ENCODE results near the gene PIP4K2A. TPM values are rescaled to one million over a fixed set of nuclear protein-coding genes. Genes with fewer than 3 reads are reported as not detected.
A peak's percentile ranks its signal among the peaks of the same experiment; 100 is the strongest.
"Not testable (repeated sequence)": the region's sequence is repeated elsewhere in the genome, so short reads cannot be mapped to it uniquely, and the experiment has no call there.

Gene PIP4K2A
- total RNA-seq, 1 experiment from 2014 or later, result 40.5 TPM

- DNase-seq (ENCODE audit: low read depth), result no peak
Measured at GRCh38 chr10:22693860-22694259, 20.5 kb downstream of the PIP4K2A start.

GRCh38 chr10:22693371-22693784, 21.0 kb downstream of the PIP4K2A start:
- DNase-seq (ENCODE audit: low read depth), result peak; percentile 85

GRCh38 chr10:22692119-22692518, 22.3 kb downstream of the PIP4K2A start:
- DNase-seq (ENCODE audit: low read depth), result not testable (repeated sequence)

- peak; percentile 31 for DNase-seq (ENCODE audit: low read depth)
Measured at GRCh38 chr10:22690614-22691431, 23.6 kb downstream of the PIP4K2A start.

- no peak for DNase-seq (ENCODE audit: low read depth)
Measured at GRCh38 chr10:22690158-22690557, 24.2 kb downstream of the PIP4K2A start.

- no peak for DNase-seq (ENCODE audit: low read depth)
Measured at GRCh38 chr10:22686347-22686746, 28.0 kb downstream of the PIP4K2A start.

GRCh38 chr10:22685926-22686325, 28.5 kb downstream of the PIP4K2A start:
- no peak for DNase-seq (ENCODE audit: low read depth)

- DNase-seq (ENCODE audit: low read depth), result no peak
Measured at GRCh38 chr10:22684699-22685098, 29.7 kb downstream of the PIP4K2A start.

GRCh38 chr10:22683140-22683389, 31.3 kb downstream of the PIP4K2A start:
- DNase-seq (ENCODE audit: low read depth), result peak; percentile 44

GRCh38 chr10:22682237-22683139, 31.9 kb downstream of the PIP4K2A start:
- peak; percentile 80 for DNase-seq (ENCODE audit: low read depth)

GRCh38 chr10:22681783-22682183, 32.6 kb downstream of the PIP4K2A start:
- peak; percentile 83 for DNase-seq (ENCODE audit: low read depth)

GRCh38 chr10:22681301-22681700, 33.1 kb downstream of the PIP4K2A start:
- DNase-seq (ENCODE audit: low read depth), result no peak

- no peak for DNase-seq (ENCODE audit: low read depth)
Measured at GRCh38 chr10:22679608-22680007, 34.8 kb downstream of the PIP4K2A start.

- DNase-seq (ENCODE audit: low read depth), result no peak
Measured at GRCh38 chr10:22677333-22677732, 37.0 kb downstream of the PIP4K2A start.

GRCh38 chr10:22676435-22676834, 37.9 kb downstream of the PIP4K2A start:
- DNase-seq (ENCODE audit: low read depth), result no peak

- no peak for DNase-seq (ENCODE audit: low read depth)
Measured at GRCh38 chr10:22674573-22674930, 39.8 kb downstream of the PIP4K2A start.

GRCh38 chr10:22673785-22674572, 40.4 kb downstream of the PIP4K2A start:
- DNase-seq (ENCODE audit: low read depth), result no peak

- DNase-seq (ENCODE audit: low read depth), result no peak
Measured at GRCh38 chr10:22673091-22673392, 41.3 kb downstream of the PIP4K2A start.

- no peak for DNase-seq (ENCODE audit: low read depth)
Measured at GRCh38 chr10:22672319-22673090, 41.9 kb downstream of the PIP4K2A start.

GRCh38 chr10:22670788-22671187, 43.6 kb downstream of the PIP4K2A start:
- DNase-seq (ENCODE audit: low read depth), result no peak

GRCh38 chr10:22669163-22669711, 45.1 kb downstream of the PIP4K2A start:
- no peak for DNase-seq (ENCODE audit: low read depth)
